ENCODE data around the gene SCIMP. TPM values are rescaled to one million over a fixed set of nuclear protein-coding genes. Genes with fewer than 3 reads are reported as not detected.

SCIMP gene
- polyA plus RNA-seq, 2 of the 4 experiments (the other 2 are of a cell fraction), result not detected

GRCh38 chr17:5191541-5192417 lies 42.9 kb downstream of the SCIMP start, which contains the start of gene ZNF594 (continued):
- TF ChIP-seq JUNB (IDR thresholded peaks at IDR 0.05), result no peak
- TF ChIP-seq SMC3 (IDR thresholded peaks at IDR 0.05), result peak; percentile 37; the same call in 1 of the 3 replicates
- TF ChIP-seq EHF (CRISPR knock-in tag; IDR thresholded peaks at IDR 0.05), result no peak
- TF ChIP-seq FOXS1 (CRISPR knock-in tag; IDR thresholded peaks at IDR 0.05), result no peak
- peak; percentile 39; the same call in 1 of the 2 replicates for TF ChIP-seq GATA3 (IDR thresholded peaks at IDR 0.05; ENCODE audit: borderline replicate concordance)
- TF ChIP-seq HDAC2 (IDR thresholded peaks at IDR 0.05), result 0 out of 2 replicates have a peak, but pooled peaks have one; percentile 47
- TF ChIP-seq KDM1A (IDR thresholded peaks at IDR 0.05; ENCODE audit: low read depth), result peak; percentile 58; the same call in 1 of the 2 replicates
- peak in 1 of 2 experiments; percentile 82; a peak in 2 of 5 replicates for TF ChIP-seq JUN (IDR thresholded peaks at IDR 0.05)
- TF ChIP-seq KDM5A (IDR thresholded peaks at IDR 0.05), result peak; percentile 87
- TF ChIP-seq ESRRA (IDR thresholded peaks at IDR 0.05; ENCODE audit: borderline replicate concordance, low read length), result no peak
- peak; percentile 24; the same call in 1 of the 2 replicates for TF ChIP-seq RFX5 (IDR thresholded peaks at IDR 0.05)
- peak; percentile 30; the same call in 1 of the 2 replicates for TF ChIP-seq USF2 (IDR thresholded peaks at IDR 0.05)
- TF ChIP-seq ZFP36 (IDR thresholded peaks at IDR 0.05; ENCODE audit: borderline replicate concordance, partially characterized antibody), result no peak
- TF ChIP-seq HMGXB4 (CRISPR knock-in tag; IDR thresholded peaks at IDR 0.05; ENCODE audit: borderline replicate concordance), result no peak
- TF ChIP-seq MAX (IDR thresholded peaks at IDR 0.05), result peak; percentile 86
- 0 out of 2 replicates have a peak, but pooled peaks have one; percentile 37 for TF ChIP-seq MYC (IDR thresholded peaks at IDR 0.05; ENCODE audit: borderline replicate concordance, low read length)
- no peak for TF ChIP-seq RCOR1 (IDR thresholded peaks at IDR 0.05; ENCODE audit: low read depth, low read length)
- no peak for TF ChIP-seq EP300 (IDR thresholded peaks at IDR 0.05)
- peak; percentile 93 for TF ChIP-seq PHF8 (IDR thresholded peaks at IDR 0.05; ENCODE audit: borderline replicate concordance, low read depth)
- TF ChIP-seq E2F6 (IDR thresholded peaks at IDR 0.05; ENCODE audit: borderline replicate concordance, low read depth), result peak; percentile 83
- TF ChIP-seq RNF2 (IDR thresholded peaks at IDR 0.05; ENCODE audit: borderline replicate concordance, low read depth), result no peak
- TF ChIP-seq MAFK (IDR thresholded peaks at IDR 0.05; ENCODE audit: partially characterized antibody), result no peak
- TF ChIP-seq HEYL (CRISPR knock-in tag; IDR thresholded peaks at IDR 0.05), result no peak

- ATAC-seq (no peak), DNase-seq (ENCODE audit: low read depth in 1 of 2, low spot score in 1 of 2) (no peak), FAIRE-seq (no peak)
- H3K4me2 ChIP-seq, result no peak overlapping the region
- no peak overlapping the region for H3K27ac ChIP-seq
- CTCF ChIA-PET, result interaction anchor here (0.6 kb wide), 1 partner anchor 1371 kb away, joined by 3 read pairs; no protein-coding TSS in a partner anchor
- POLR2A ChIA-PET, result no interaction called here
- H3K4me1 ChIP-seq, result no peaks in the 10 kb centered on the region
- H3K4me3 ChIP-seq, result no peak overlapping the region
- peaks cover 98% of the 10 kb centered on the region for H3K9me3 ChIP-seq
- 94% methylated on average over 2 of the region's 2 CpGs for WGBS (ENCODE audit: missing lambda C conversion rate)
- TF ChIP-seq E2F6 (IDR thresholded peaks at IDR 0.05; ENCODE audit: borderline replicate concordance, low read depth) (0 out of 2 replicates have a peak, but pooled peaks have one; percentile 4), EHF (CRISPR knock-in tag; IDR thresholded peaks at IDR 0.05) (no peak), ELK1 (IDR thresholded peaks at IDR 0.05; ENCODE audit: low read depth, low read length) (no peak)
Observed at GRCh38 chr17:5184288-5184687, 50.4 kb downstream of the SCIMP start.

Data from A549 (cell line).